Ecto neural progenitor cell (in vitro differentiated cells): ENCODE measurements around the gene ULK4.
"Not testable (repeated sequence)": the region's sequence is repeated elsewhere in the genome, so short reads cannot be mapped to it uniquely, and the experiment has no call there.

Experiments used
- DNase-seq: peaks from one replicate; pipeline ENCODE4 v3.0.0-alpha.2; 2018; ENCODE audit warnings: low spot score

ULK4 gene

GRCh38 chr3:41961751-41962679, at the start of gene ULK4:
TSS of gene ULK4 (minus strand) at chr3:41962103. CDS start at chr3:41954759, 7,344 bp downstream.
- peak; percentile 97 for DNase-seq

- DNase-seq, result no peak
Observed at GRCh38 chr3:42010530-42010929, 48.6 kb upstream of the ULK4 start.

GRCh38 chr3:42009456-42009855, 47.6 kb upstream of the ULK4 start:
- DNase-seq, result no peak

- DNase-seq, result no peak
Observed at GRCh38 chr3:42007785-42008184, 45.9 kb upstream of the ULK4 start.

DNA sequence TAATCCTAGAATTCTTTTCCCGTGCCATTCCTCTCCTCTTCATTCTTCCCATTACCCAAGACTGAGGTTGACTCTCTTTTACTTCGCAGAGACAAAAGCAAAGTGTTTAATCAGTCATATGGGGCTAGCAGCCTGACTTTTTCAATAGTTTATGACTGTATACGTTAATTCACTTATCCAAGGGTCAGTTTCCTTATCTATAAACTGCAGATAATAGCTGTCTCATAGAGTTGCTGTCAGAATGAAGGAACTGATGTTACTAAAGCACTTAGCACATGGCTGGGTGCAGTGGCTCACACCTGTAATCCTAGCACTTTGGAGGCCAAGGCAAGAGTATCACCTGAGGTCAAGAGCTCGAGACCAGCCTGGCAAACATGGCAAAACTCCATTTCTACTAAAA, 43.5 kb upstream of the ULK4 start:
- DNase-seq, result no peak

GRCh38 chr3:42002790-42003189, 40.9 kb upstream of the ULK4 start:
- DNase-seq, result no peak

DNA sequence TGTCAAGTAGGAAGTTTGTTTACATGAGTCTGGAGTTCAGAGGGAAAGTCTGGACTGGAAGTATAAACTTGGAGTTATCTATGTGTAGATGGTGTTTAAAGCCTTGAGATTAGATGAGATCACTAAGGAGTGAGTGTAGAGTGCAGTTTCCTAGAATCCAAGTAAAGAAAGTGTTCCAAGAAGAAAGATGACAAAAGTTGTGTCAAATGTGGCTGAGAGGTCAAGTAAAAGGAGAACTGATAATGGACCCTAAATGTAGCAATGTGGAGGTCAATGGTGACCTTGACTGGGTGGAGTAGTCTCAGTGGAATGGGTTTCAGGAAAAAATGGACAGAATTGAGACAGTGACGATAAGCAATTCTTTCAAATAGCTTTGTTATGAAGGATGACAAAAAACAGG, 39.9 kb upstream of the ULK4 start:
- DNase-seq, result no peak

DNA sequence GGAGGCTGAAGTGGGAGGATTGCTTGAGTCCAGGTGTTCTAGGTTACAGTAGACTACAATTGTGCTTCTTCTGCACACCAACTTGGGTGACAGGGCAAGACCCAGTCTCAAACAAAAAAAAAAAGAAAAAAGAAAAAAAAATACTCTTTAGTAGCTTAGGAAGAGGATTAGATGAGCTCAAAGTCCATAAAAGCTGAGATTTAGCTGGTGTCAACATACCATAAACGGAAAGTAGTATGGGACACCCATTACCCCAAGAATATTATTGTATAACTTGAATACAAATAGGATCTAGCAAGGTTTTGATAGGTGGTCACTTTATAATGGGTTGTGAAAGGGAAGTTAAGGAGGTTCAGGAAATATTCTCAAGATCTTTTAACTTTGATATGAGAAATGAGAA, 38.0 kb upstream of the ULK4 start:
- no peak for DNase-seq

- DNase-seq, result peak; percentile 49
Observed at GRCh38 chr3:41997702-41998550, 36.0 kb upstream of the ULK4 start.

GRCh38 chr3:41991437-41991836, 29.5 kb upstream of the ULK4 start:
- no peak for DNase-seq

GRCh38 chr3:41989518-41989917, 27.6 kb upstream of the ULK4 start:
- DNase-seq, result no peak

DNA sequence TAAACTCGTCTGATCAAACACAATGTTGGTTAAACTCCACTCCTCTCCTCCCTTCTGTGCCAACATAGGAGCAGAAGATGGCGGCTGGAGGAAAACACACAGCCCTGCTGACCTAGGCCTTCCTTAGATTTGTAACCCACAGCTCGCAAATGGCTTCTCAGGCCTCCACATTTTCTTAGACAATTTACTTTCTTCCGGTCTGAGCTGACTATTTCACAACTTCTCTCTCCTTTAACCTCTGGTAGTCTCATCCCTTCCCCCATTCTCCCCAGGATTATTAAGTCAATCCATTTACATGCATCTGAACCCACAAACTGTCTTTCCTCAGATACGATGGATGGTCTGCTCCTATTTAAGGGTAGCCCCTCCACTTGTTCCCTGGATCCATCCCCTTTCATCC, 25.7 kb upstream of the ULK4 start:
- no peak for DNase-seq

DNA sequence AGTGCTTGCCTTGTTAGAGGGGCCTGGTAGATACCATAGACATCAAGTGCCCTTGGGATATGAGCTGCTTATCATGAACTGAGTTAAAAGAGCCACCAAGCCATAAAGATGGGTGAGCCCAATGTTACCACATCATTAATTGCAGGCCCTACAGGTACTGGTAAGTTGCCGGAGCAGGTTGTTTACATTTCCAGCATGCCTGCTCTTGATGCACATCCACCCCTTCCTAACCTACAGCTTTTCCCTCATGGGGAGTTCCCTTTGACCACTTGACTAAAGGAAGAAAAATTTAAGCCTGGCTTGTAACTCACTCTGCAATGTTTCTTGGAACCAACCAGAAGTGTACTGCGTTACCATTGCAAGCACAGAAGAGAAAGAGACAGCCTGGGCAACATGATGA, 24.7 kb upstream of the ULK4 start:
- DNase-seq, result no peak

DNA sequence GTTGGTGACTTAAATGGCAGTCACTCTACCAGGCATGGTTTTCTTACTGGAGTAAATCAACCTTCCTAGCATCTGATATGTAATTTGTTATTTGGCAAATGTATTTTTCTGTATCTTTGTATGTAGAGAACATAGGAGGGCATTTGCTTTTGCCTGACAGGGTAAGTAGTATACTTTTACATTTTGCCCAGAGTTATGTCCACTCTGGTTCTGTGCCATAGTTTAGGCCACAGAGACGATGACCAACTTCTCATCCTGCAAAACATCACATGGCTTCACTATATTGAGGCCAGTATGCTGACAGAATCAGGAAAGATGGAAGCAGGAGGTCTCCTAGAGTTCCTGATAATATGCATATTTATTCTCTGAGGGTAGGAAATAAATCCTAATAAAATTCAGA, 23.1 kb upstream of the ULK4 start:
- DNase-seq, result no peak

GRCh38 chr3:41983091-41983490, 21.2 kb upstream of the ULK4 start:
- not testable (repeated sequence) for DNase-seq

GRCh38 chr3:41977401-41977800, 15.5 kb upstream of the ULK4 start:
- DNase-seq, result not testable (repeated sequence)

GRCh38 chr3:41975416-41976103, 13.7 kb upstream of the ULK4 start:
- DNase-seq, result no peak

GRCh38 chr3:41974223-41974622, 12.3 kb upstream of the ULK4 start:
- DNase-seq, result no peak

DNA sequence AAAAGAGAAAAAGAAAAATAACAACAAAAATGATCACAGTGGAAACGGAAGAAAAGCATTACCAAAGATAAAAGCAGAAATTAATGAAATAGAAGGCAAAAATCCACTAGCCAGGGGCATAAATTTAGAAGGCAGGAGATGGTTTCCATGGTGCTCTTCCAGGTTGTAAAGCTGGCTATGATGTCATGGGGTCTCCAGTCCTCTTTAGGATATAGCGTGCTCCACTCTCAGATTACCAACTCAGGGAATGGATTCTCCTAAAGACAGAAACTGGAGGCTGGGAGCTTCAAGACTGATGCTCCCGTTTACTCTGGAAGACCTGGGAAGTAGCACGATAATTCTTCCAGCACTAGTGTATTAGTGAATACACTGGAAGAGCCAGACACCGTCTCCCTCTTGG, 10.9 kb upstream of the ULK4 start:
- DNase-seq, result no peak

DNA sequence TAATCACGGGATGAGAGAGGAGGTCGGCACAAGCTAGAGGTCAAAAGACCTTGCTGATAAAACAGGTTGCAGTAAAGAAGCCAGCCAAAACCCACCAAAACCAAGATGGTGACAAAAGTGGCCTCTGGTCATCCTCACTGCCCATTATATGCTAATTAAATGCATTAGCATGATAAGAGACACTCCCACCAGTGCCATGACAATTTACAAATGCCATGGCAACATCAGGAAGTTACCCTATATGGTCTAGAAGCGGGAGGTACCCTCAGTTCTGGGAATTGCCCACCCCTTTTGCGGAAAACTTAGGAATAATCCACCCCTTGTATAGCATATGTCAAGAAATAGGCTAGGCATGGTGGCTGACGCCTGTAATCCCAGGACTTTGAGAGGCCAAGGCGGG, 4.3 kb upstream of the ULK4 start:
- no peak for DNase-seq

DNA sequence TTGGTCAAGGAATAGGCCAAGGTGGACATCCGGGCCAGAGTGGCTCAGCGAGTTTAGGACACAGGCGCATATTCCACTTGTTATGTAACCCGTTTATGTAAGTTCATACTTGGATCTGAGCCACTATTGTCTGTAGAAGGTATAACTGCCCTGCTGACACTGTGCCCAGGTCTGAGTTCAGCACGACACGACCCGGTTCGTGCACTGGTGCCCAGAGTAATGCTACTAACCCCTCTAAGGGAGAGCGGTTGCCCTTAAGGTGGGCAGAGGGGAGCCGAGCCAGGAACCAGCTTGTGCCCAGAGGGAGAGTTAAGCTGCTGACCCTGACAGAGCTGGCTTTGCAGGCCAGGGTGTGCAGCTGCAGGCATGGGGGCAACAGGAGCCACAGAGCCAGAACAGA, 1.9 kb upstream of the ULK4 start:
- no peak for DNase-seq
